ENCODE measurements around the gene ABITRAM. TPM values are rescaled to one million over a fixed set of nuclear protein-coding genes. Genes with fewer than 3 reads are reported as not detected.
"Not testable (repeated sequence)": the region's sequence is repeated elsewhere in the genome, so short reads cannot be mapped to it uniquely, and the experiment has no call there.

The ABITRAM gene
- total RNA-seq, 2 experiments from 2014 or later, result 12.3 to 12.5 TPM

- Mint-ChIP-seq H3K27ac (no peak overlapping the region), H3K9me3 (no peaks in the 10 kb centered on the region), H3K4me3 (no peak overlapping the region), H3K4me1 (no peaks in the 10 kb centered on the region), H3K36me3 (no peaks in the 10 kb centered on the region), H3K27me3 (no peaks in the 10 kb centered on the region)
- DNase-seq, result no peak
These were observed 21.9 kb downstream of the ABITRAM start for GRCh38 chr9:108956022-108956630.

- H3K4me1 Mint-ChIP-seq, result no peaks in the 10 kb centered on the region
- H3K4me3 Mint-ChIP-seq, result no peak overlapping the region
- no peak overlapping the region for H3K27ac Mint-ChIP-seq
- no peaks in the 10 kb centered on the region for H3K36me3 Mint-ChIP-seq
- H3K9me3 Mint-ChIP-seq, result no peaks in the 10 kb centered on the region
- H3K27me3 Mint-ChIP-seq, result no peaks in the 10 kb centered on the region
- DNase-seq, result no peak
These were observed 22.4 kb downstream of the ABITRAM start for GRCh38 chr9:108956631-108957026.

GRCh38 chr9:108960331-108960730 is 26.1 kb downstream of the ABITRAM start:
- H3K36me3 Mint-ChIP-seq, result peaks cover 1% of the 10 kb centered on the region
- no peaks in the 10 kb centered on the region for H3K27me3 Mint-ChIP-seq
- H3K9me3 Mint-ChIP-seq, result no peaks in the 10 kb centered on the region
- H3K27ac Mint-ChIP-seq, result no peak overlapping the region
- no peaks in the 10 kb centered on the region for H3K4me1 Mint-ChIP-seq
- no peak for DNase-seq
- H3K4me3 Mint-ChIP-seq, result no peak overlapping the region

GRCh38 chr9:108961151-108961550 is 27.0 kb downstream of the ABITRAM start:
- H3K27me3 Mint-ChIP-seq, result no peaks in the 10 kb centered on the region
- peaks cover 1% of the 10 kb centered on the region for H3K36me3 Mint-ChIP-seq
- no peaks in the 10 kb centered on the region for H3K9me3 Mint-ChIP-seq
- no peak overlapping the region for H3K27ac Mint-ChIP-seq
- DNase-seq, result no peak
- no peak overlapping the region for H3K4me3 Mint-ChIP-seq
- H3K4me1 Mint-ChIP-seq, result no peaks in the 10 kb centered on the region

- Mint-ChIP-seq H3K27me3 (no peaks in the 10 kb centered on the region), H3K9me3 (no peaks in the 10 kb centered on the region), H3K4me1 (no peaks in the 10 kb centered on the region), H3K4me3 (no peak overlapping the region), H3K27ac (no peak overlapping the region), H3K36me3 (peaks cover 1% of the 10 kb centered on the region)
- DNase-seq, result no peak
These were observed 29.4 kb downstream of the ABITRAM start for GRCh38 chr9:108963459-108964143.

- H3K9me3 Mint-ChIP-seq, result peaks cover 8% of the 10 kb centered on the region
- no peaks in the 10 kb centered on the region for H3K27me3 Mint-ChIP-seq
- no peak overlapping the region for H3K4me3 Mint-ChIP-seq
- H3K27ac Mint-ChIP-seq, result no peak overlapping the region
- DNase-seq, result no peak
- no peaks in the 10 kb centered on the region for H3K4me1 Mint-ChIP-seq
- H3K36me3 Mint-ChIP-seq, result peaks cover 20% of the 10 kb centered on the region
These were observed 33.7 kb downstream of the ABITRAM start for GRCh38 chr9:108967916-108968315.

GRCh38 chr9:108971392-108971791 is 37.2 kb downstream of the ABITRAM start:
- not testable (repeated sequence) for H3K27me3 Mint-ChIP-seq, DNase-seq, H3K4me3 Mint-ChIP-seq, H3K9me3 Mint-ChIP-seq, H3K4me1 Mint-ChIP-seq, H3K27ac Mint-ChIP-seq
- peaks cover 18% of the 10 kb centered on the region for H3K36me3 Mint-ChIP-seq

- no peaks in the 10 kb centered on the region for H3K4me1 Mint-ChIP-seq
- no peaks in the 10 kb centered on the region for H3K27me3 Mint-ChIP-seq
- no peak overlapping the region for H3K4me3 Mint-ChIP-seq
- H3K36me3 Mint-ChIP-seq, result peaks cover 20% of the 10 kb centered on the region
- peaks cover 8% of the 10 kb centered on the region for H3K9me3 Mint-ChIP-seq
- DNase-seq, result no peak
- no peak overlapping the region for H3K27ac Mint-ChIP-seq
These were observed 38.0 kb downstream of the ABITRAM start for GRCh38 chr9:108972186-108972585.

- Mint-ChIP-seq H3K4me1 (no peaks in the 10 kb centered on the region), H3K27ac (no peak overlapping the region), H3K4me3 (no peak overlapping the region), H3K9me3 (peaks cover 8% of the 10 kb centered on the region), H3K27me3 (no peaks in the 10 kb centered on the region), H3K36me3 (peaks cover 21% of the 10 kb centered on the region)
- no peak for DNase-seq
These were observed 38.5 kb downstream of the ABITRAM start for GRCh38 chr9:108972626-108973209.

GRCh38 chr9:108973895-108974294 is 39.7 kb downstream of the ABITRAM start:
- no peaks in the 10 kb centered on the region for H3K27me3 Mint-ChIP-seq
- peaks cover 21% of the 10 kb centered on the region for H3K36me3 Mint-ChIP-seq
- no peaks in the 10 kb centered on the region for H3K4me1 Mint-ChIP-seq
- DNase-seq, result no peak
- no peak overlapping the region for H3K4me3 Mint-ChIP-seq
- peaks cover 8% of the 10 kb centered on the region for H3K9me3 Mint-ChIP-seq
- no peak overlapping the region for H3K27ac Mint-ChIP-seq

GRCh38 chr9:108978205-108978604 is 44.0 kb downstream of the ABITRAM start:
- H3K36me3 Mint-ChIP-seq, result peaks cover 3% of the 10 kb centered on the region
- no peaks in the 10 kb centered on the region for H3K9me3 Mint-ChIP-seq
- no peaks in the 10 kb centered on the region for H3K4me1 Mint-ChIP-seq
- no peak overlapping the region for H3K4me3 Mint-ChIP-seq
- H3K27me3 Mint-ChIP-seq, result no peaks in the 10 kb centered on the region
- no peak for DNase-seq
- H3K27ac Mint-ChIP-seq, result no peak overlapping the region

GRCh38 chr9:108980893-108981292 is 46.7 kb downstream of the ABITRAM start:
- DNase-seq, result no peak
- no peaks in the 10 kb centered on the region for H3K27me3 Mint-ChIP-seq
- no peaks in the 10 kb centered on the region for H3K9me3 Mint-ChIP-seq
- H3K4me3 Mint-ChIP-seq, result no peak overlapping the region
- peaks cover 3% of the 10 kb centered on the region for H3K36me3 Mint-ChIP-seq
- no peak overlapping the region for H3K27ac Mint-ChIP-seq
- H3K4me1 Mint-ChIP-seq, result no peaks in the 10 kb centered on the region

- no peaks in the 10 kb centered on the region for H3K4me1 Mint-ChIP-seq
- no peak for DNase-seq
- no peak overlapping the region for H3K27ac Mint-ChIP-seq
- peaks cover 11% of the 10 kb centered on the region for H3K36me3 Mint-ChIP-seq
- H3K9me3 Mint-ChIP-seq, result no peaks in the 10 kb centered on the region
- no peak overlapping the region for H3K4me3 Mint-ChIP-seq
- no peaks in the 10 kb centered on the region for H3K27me3 Mint-ChIP-seq
These were observed 49.7 kb downstream of the ABITRAM start for GRCh38 chr9:108983885-108984284.
